Measurements from ENCODE around the gene BRINP3.

BRINP3 gene

GRCh38 chr1:190068304-190068703 lies 409.4 kb downstream of the BRINP3 start:
- no peak for DNase-seq (ENCODE audit: low spot score)
- POLR2A ChIA-PET (ENCODE audit: low non-redundant PET), result no interaction called here
- no peak for TF ChIP-seq CTCF (conservative IDR thresholded peaks at IDR 0.05; ENCODE audit: low read depth)
- no peak overlapping the region for H3K27ac ChIP-seq
- CTCF ChIA-PET, result no interaction called here

DNA sequence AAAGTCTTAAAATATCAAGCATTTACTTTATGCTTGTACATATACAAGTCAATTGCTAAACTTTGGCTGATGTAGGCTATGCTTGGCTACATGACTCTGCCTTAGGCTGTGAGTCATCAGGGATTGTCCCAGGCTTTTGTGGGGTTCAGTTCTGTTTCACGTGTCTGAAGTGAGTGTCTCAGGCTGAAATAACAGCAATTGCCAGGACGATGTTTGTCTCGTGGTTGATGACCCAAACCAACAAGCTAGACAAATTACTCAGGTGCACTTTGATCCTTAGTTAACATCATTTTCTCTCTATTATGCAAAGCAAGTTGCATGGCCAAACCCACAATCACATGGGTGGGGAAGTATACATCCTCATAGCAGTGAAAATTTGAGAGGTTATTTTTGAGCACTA lies 410.1 kb downstream of the BRINP3 start:
- H3K27ac ChIP-seq, result no peak overlapping the region
- no peak for TF ChIP-seq CTCF (conservative IDR thresholded peaks at IDR 0.05; ENCODE audit: low read depth)
- ChIA-PET CTCF (no interaction called here), POLR2A (ENCODE audit: low non-redundant PET) (no interaction called here)
- peak; percentile 30 for DNase-seq (ENCODE audit: low spot score)

GRCh38 chr1:190066011-190066410 lies 411.7 kb downstream of the BRINP3 start:
- POLR2A ChIA-PET (ENCODE audit: low non-redundant PET), result no interaction called here
- no peak for TF ChIP-seq CTCF (conservative IDR thresholded peaks at IDR 0.05; ENCODE audit: low read depth)
- CTCF ChIA-PET, result interaction anchor here (0.6 kb wide), 1 partner anchor 16 kb away, joined by 3 read pairs; no protein-coding TSS in a partner anchor

GRCh38 chr1:190049314-190049713 lies 428.4 kb downstream of the BRINP3 start:
- no peak for TF ChIP-seq CTCF (conservative IDR thresholded peaks at IDR 0.05; ENCODE audit: low read depth)
- POLR2A ChIA-PET (ENCODE audit: low non-redundant PET), result no interaction called here
- CTCF ChIA-PET, result interaction anchor here (0.5 to 0.7 kb wide), 3 partner anchors 15 to 578 kb away, joined by 3 to 8 read pairs (median 3); no protein-coding TSS in a partner anchor
- DNase-seq (ENCODE audit: low spot score), result no peak
- no peak overlapping the region for H3K27ac ChIP-seq

More at GRCh38 chr1:190066011-190066410, 411.7 kb downstream of the BRINP3 start:
- DNase-seq (ENCODE audit: low spot score), result no peak
- no peak overlapping the region for H3K27ac ChIP-seq
